ENCODE results near the gene AOC3.

The AOC3 gene

GRCh38 chr17:42835732-42836131 is 15.3 kb upstream of the AOC3 start:
- no peak overlapping the region for H2BK5ac ChIP-seq (ENCODE audit: low read length)
- no peak overlapping the region for H2AK5ac ChIP-seq (ENCODE audit: low read length)
- H3K9ac ChIP-seq (ENCODE audit: low read length): no peak overlapping the region
- DNase-seq: no peak
- H3K18ac ChIP-seq (ENCODE audit: low read length): no peak overlapping the region
- no CpG with 5 or more reads among the region's 6 CpGs for WGBS (ENCODE audit: extremely low coverage, insufficient coverage, low lambda C conversion rate)
- no peak overlapping the region for H3K23ac ChIP-seq (ENCODE audit: low read length)
- H3K27ac ChIP-seq (ENCODE audit: low read depth, low read length): no peak overlapping the region
- H3K79me2 ChIP-seq (ENCODE audit: control insufficient read depth, insufficient read depth, low read length): peaks cover 18% of the 10 kb centered on the region
- no peak overlapping the region for H4K8ac ChIP-seq (ENCODE audit: low read depth, low read length)
- H4K5ac ChIP-seq (ENCODE audit: low read length): no peak overlapping the region
- H2BK15ac ChIP-seq (replicated peaks; ENCODE audit: low read depth): no peak overlapping the region
- H3K79me1 ChIP-seq (ENCODE audit: low read length): peaks cover 8% of the 10 kb centered on the region
- no peak overlapping the region for H3K4ac ChIP-seq (ENCODE audit: low read depth, low read length)
- no peaks in the 10 kb centered on the region for H3K27me3 ChIP-seq (ENCODE audit: insufficient read depth, low read length, poor library complexity)
- H3K56ac ChIP-seq (ENCODE audit: low read length): no peak overlapping the region
- no peak overlapping the region for H2BK120ac ChIP-seq (ENCODE audit: low read depth, low read length)
- no peaks in the 10 kb centered on the region for H3K4me1 ChIP-seq (ENCODE audit: control insufficient read depth, low read depth, low read length)
- no peak overlapping the region for H3K4me3 ChIP-seq (ENCODE audit: low read length)
- no peak overlapping the region for H3K4me2 ChIP-seq (ENCODE audit: low read length)
- H3K36me3 ChIP-seq (ENCODE audit: control insufficient read depth, insufficient read depth, low read length): peaks cover 15% of the 10 kb centered on the region

GRCh38 chr17:42841975-42842685 is 8.9 kb upstream of the AOC3 start:
- Histone ChIP-seq H3K36me3 (ENCODE audit: control insufficient read depth, insufficient read depth, low read length) (peaks cover 35% of the 10 kb centered on the region), H3K56ac (ENCODE audit: low read length) (no peak overlapping the region), H2BK120ac (ENCODE audit: low read depth, low read length) (no peak overlapping the region), H3K27ac (ENCODE audit: low read depth, low read length) (no peak overlapping the region), H2BK15ac (replicated peaks; ENCODE audit: low read depth) (no peak overlapping the region), H3K18ac (ENCODE audit: low read length) (no peak overlapping the region), H3K4ac (ENCODE audit: low read depth, low read length) (no peak overlapping the region), H3K79me1 (ENCODE audit: low read length) (peaks cover 2% of the 10 kb centered on the region), H3K79me2 (ENCODE audit: control insufficient read depth, insufficient read depth, low read length) (no peaks in the 10 kb centered on the region), H3K4me2 (ENCODE audit: low read length) (no peak overlapping the region), H3K4me3 (ENCODE audit: low read length) (no peak overlapping the region), H3K23ac (ENCODE audit: low read length) (no peak overlapping the region), H3K9ac (ENCODE audit: low read length) (no peak overlapping the region), H2BK5ac (ENCODE audit: low read length) (no peak overlapping the region), H2AK5ac (ENCODE audit: low read length) (no peak overlapping the region), H4K8ac (ENCODE audit: low read depth, low read length) (no peak overlapping the region), H3K4me1 (ENCODE audit: control insufficient read depth, low read depth, low read length) (no peaks in the 10 kb centered on the region), H3K27me3 (ENCODE audit: insufficient read depth, low read length, poor library complexity) (no peaks in the 10 kb centered on the region), H4K5ac (ENCODE audit: low read length) (no peak overlapping the region)
- DNase-seq: no peak
- WGBS (ENCODE audit: extremely low coverage, insufficient coverage, low lambda C conversion rate): no CpG with 5 or more reads among the region's 11 CpGs

DNA sequence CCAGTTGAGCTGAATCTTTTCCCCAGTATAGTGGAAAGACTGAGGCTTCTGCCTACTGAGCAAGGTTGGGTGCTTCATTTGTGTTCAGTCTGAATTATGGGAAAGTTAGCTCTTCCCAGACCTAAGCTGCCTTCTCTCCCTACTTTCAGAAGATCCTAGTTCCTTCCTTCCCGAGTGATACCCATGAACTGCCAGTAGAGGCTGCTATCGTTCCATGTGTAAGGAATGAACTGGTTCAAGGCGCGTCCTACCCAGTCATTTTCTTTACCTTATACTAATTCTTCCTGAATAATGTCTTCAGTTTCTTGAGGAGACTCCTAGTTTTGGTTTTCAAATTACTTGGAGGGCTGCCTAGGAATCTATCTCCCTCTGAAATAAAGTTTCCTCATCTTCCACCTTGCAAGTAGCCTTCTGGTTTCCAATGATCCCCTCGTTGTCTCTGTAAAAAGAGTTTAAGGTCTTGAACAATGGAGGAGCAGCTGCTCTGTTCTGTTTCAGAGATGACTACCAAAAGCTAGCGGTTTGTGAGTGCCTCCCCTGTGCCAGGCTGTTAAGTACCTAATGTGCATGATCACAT is 7.6 kb upstream of the AOC3 start:
- no peak overlapping the region for H4K8ac ChIP-seq (ENCODE audit: low read depth, low read length)
- H3K4ac ChIP-seq (ENCODE audit: low read depth, low read length): no peak overlapping the region
- H3K23ac ChIP-seq (ENCODE audit: low read length): no peak overlapping the region
- no peak overlapping the region for H3K18ac ChIP-seq (ENCODE audit: low read length)
- no CpG with 5 or more reads among the region's 6 CpGs for WGBS (ENCODE audit: extremely low coverage, insufficient coverage, low lambda C conversion rate)
- H2BK5ac ChIP-seq (ENCODE audit: low read length): no peak overlapping the region
- no peak overlapping the region for H2BK120ac ChIP-seq (ENCODE audit: low read depth, low read length)
- no peak overlapping the region for H4K5ac ChIP-seq (ENCODE audit: low read length)
- H3K27ac ChIP-seq (ENCODE audit: low read depth, low read length): no peak overlapping the region
- no peak overlapping the region for H3K9ac ChIP-seq (ENCODE audit: low read length)
- no peak overlapping the region for H3K56ac ChIP-seq (ENCODE audit: low read length)
- no peak overlapping the region for H3K4me3 ChIP-seq (ENCODE audit: low read length)
- H3K4me2 ChIP-seq (ENCODE audit: low read length): no peak overlapping the region
- H2BK15ac ChIP-seq (replicated peaks; ENCODE audit: low read depth): no peak overlapping the region
- H3K27me3 ChIP-seq (ENCODE audit: insufficient read depth, low read length, poor library complexity): no peaks in the 10 kb centered on the region
- no peaks in the 10 kb centered on the region for H3K4me1 ChIP-seq (ENCODE audit: control insufficient read depth, low read depth, low read length)
- no peak overlapping the region for H2AK5ac ChIP-seq (ENCODE audit: low read length)
- no peaks in the 10 kb centered on the region for H3K79me2 ChIP-seq (ENCODE audit: control insufficient read depth, insufficient read depth, low read length)
- DNase-seq: peak; percentile 74
- peaks cover 2% of the 10 kb centered on the region for H3K79me1 ChIP-seq (ENCODE audit: low read length)
- H3K36me3 ChIP-seq (ENCODE audit: control insufficient read depth, insufficient read depth, low read length): peaks cover 28% of the 10 kb centered on the region

DNA sequence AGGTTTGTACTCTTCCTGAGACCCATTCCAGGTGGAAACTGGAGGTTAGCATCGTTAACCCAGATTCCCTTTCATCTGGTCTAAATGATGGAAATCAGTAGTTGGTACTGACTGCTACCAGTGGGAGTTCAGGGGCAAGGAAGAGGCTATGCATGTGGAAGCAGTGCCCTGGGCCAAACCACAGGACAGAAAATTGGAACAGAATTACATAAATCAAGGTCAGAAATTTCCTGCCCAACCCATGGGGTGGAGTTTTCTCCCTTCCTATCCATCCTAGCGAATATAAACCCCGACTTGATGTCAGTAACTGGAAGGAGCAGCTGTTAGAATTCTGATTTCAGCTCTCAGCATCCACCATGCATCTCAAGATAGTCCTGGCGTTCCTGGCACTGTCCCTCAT is 6.7 kb upstream of the AOC3 start, which contains the start of gene AOC2:
Gene AOC2, plus strand, starts transcription at position 310 of the 400 bp plus-strand sequence. Its CDS starts 47 bp downstream, at position 357.
- Histone ChIP-seq H4K8ac (ENCODE audit: low read depth, low read length) (no peak within 1 kb of the TSS), H2BK15ac (replicated peaks; ENCODE audit: low read depth) (no peak within 1 kb of the TSS), H3K18ac (ENCODE audit: low read length) (no peak within 1 kb of the TSS), H2BK5ac (ENCODE audit: low read length) (no peak within 1 kb of the TSS), H3K4me3 (ENCODE audit: low read length) (no peak within 1 kb of the TSS), H3K79me2 (ENCODE audit: control insufficient read depth, insufficient read depth, low read length) (no peaks in the 10 kb centered on the region), H3K27ac (ENCODE audit: low read depth, low read length) (no peak within 1 kb of the TSS), H3K79me1 (ENCODE audit: low read length) (peaks cover 2% of the 10 kb centered on the region), H4K5ac (ENCODE audit: low read length) (no peak within 1 kb of the TSS), H3K4me2 (ENCODE audit: low read length) (no peak within 1 kb of the TSS), H3K9ac (ENCODE audit: low read length) (no peak within 1 kb of the TSS), H3K36me3 (ENCODE audit: control insufficient read depth, insufficient read depth, low read length) (peaks cover 22% of the 10 kb centered on the region), H2AK5ac (ENCODE audit: low read length) (no peak within 1 kb of the TSS), H3K4ac (ENCODE audit: low read depth, low read length) (no peak within 1 kb of the TSS), H3K4me1 (ENCODE audit: control insufficient read depth, low read depth, low read length) (no peaks in the 10 kb centered on the region), H3K27me3 (ENCODE audit: insufficient read depth, low read length, poor library complexity) (no peaks in the 10 kb centered on the region), H2BK120ac (ENCODE audit: low read depth, low read length) (no peak within 1 kb of the TSS), H3K23ac (ENCODE audit: low read length) (no peak within 1 kb of the TSS), H3K56ac (ENCODE audit: low read length) (no peak within 1 kb of the TSS)
- no CpG with 5 or more reads among the region's 4 CpGs for WGBS (ENCODE audit: extremely low coverage, insufficient coverage, low lambda C conversion rate)
- DNase-seq: no peak

GRCh38 chr17:42844761-42845555 is 6.0 kb upstream of the AOC3 start:
- no peak overlapping the region for H3K56ac ChIP-seq (ENCODE audit: low read length)
- DNase-seq: no peak
- H3K4me3 ChIP-seq (ENCODE audit: low read length): no peak overlapping the region
- no peaks in the 10 kb centered on the region for H3K4me1 ChIP-seq (ENCODE audit: control insufficient read depth, low read depth, low read length)
- no peaks in the 10 kb centered on the region for H3K27me3 ChIP-seq (ENCODE audit: insufficient read depth, low read length, poor library complexity)
- H3K79me1 ChIP-seq (ENCODE audit: low read length): peaks cover 2% of the 10 kb centered on the region
- H3K4me2 ChIP-seq (ENCODE audit: low read length): no peak overlapping the region
- H3K36me3 ChIP-seq (ENCODE audit: control insufficient read depth, insufficient read depth, low read length): peaks cover 21% of the 10 kb centered on the region
- H3K27ac ChIP-seq (ENCODE audit: low read depth, low read length): no peak overlapping the region
- H4K5ac ChIP-seq (ENCODE audit: low read length): no peak overlapping the region
- no peak overlapping the region for H2BK5ac ChIP-seq (ENCODE audit: low read length)
- WGBS (ENCODE audit: extremely low coverage, insufficient coverage, low lambda C conversion rate): no CpG with 5 or more reads among the region's 24 CpGs
- H2AK5ac ChIP-seq (ENCODE audit: low read length): no peak overlapping the region
- no peak overlapping the region for H4K8ac ChIP-seq (ENCODE audit: low read depth, low read length)
- no peak overlapping the region for H3K23ac ChIP-seq (ENCODE audit: low read length)
- H3K9ac ChIP-seq (ENCODE audit: low read length): no peak overlapping the region
- H3K79me2 ChIP-seq (ENCODE audit: control insufficient read depth, insufficient read depth, low read length): no peaks in the 10 kb centered on the region
- H3K18ac ChIP-seq (ENCODE audit: low read length): no peak overlapping the region
- H3K4ac ChIP-seq (ENCODE audit: low read depth, low read length): no peak overlapping the region
- no peak overlapping the region for H2BK120ac ChIP-seq (ENCODE audit: low read depth, low read length)
- H2BK15ac ChIP-seq (replicated peaks; ENCODE audit: low read depth): no peak overlapping the region

Measured in mesendoderm (in vitro differentiated cells).